NCI-H446 (cell line): ENCODE data around the gene PAOX.

ENCODE experiments used
- DNase-seq, 2 experiments: peaks; one replicate each; lab custom pipeline; 2025; lab: John Stamatoyannopoulos, UW

The PAOX gene

GRCh38 chr10:133439517-133440461, 60.7 kb downstream of the PAOX start:
- no peak for DNase-seq

GRCh38 chr10:133440633-133441285, 61.7 kb downstream of the PAOX start:
- no peak for DNase-seq
